Ovary (tissue), 3 donors: Measurements from ENCODE around the gene FBXL2.

Source experiments
- POLR2A ChIP-seq: fragments of 450-650 bp; IDR thresholded peaks from one replicate; pipeline ENCODE4 v1.6.1; 2017; ENCODE audit warnings: antibody characterized with exemption, mild to moderate bottlenecking, moderate library complexity
- TF ChIP-seq, protein P1 (sequence below), 3 donors: fragments of 450-650 bp in 2 of 3; fragments of 200-600 bp in 1 of 3; IDR thresholded peaks; one replicate each; pipeline versions ENCODE4 v1.5.1 to v1.8.0; 2016 to 2022; ENCODE audit warnings: antibody characterized with exemption in 3 of 3, mild to moderate bottlenecking in 1 of 3
- donor health status: DM: no; HTN: no; CAD: no.

DNA sequence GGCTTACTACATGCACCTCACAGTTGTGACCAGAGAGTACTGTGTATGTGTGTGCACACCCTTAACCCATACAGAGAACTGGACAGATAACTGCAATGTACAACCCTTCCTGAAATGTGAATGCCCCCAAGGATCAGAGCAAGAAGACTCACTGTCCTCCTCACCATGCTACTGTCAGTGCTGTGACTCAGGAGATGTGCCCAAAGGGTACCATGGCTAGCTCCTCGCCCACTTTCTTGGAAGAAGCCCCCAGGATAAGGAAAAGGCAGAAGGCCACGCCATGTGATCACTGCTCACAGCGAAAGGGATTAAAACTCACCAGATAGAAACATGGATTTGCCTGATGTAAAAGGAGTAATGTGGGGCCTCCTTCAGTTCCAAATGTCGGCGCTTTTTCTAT lies 121.2 kb downstream of the FBXL2 start:
- TF ChIP-seq, protein P1, sequence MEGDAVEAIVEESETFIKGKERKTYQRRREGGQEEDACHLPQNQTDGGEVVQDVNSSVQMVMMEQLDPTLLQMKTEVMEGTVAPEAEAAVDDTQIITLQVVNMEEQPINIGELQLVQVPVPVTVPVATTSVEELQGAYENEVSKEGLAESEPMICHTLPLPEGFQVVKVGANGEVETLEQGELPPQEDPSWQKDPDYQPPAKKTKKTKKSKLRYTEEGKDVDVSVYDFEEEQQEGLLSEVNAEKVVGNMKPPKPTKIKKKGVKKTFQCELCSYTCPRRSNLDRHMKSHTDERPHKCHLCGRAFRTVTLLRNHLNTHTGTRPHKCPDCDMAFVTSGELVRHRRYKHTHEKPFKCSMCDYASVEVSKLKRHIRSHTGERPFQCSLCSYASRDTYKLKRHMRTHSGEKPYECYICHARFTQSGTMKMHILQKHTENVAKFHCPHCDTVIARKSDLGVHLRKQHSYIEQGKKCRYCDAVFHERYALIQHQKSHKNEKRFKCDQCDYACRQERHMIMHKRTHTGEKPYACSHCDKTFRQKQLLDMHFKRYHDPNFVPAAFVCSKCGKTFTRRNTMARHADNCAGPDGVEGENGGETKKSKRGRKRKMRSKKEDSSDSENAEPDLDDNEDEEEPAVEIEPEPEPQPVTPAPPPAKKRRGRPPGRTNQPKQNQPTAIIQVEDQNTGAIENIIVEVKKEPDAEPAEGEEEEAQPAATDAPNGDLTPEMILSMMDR (IDR thresholded peaks at IDR 0.05), result no peak
- no peak for TF ChIP-seq POLR2A
